Measurements from ENCODE around the gene CCDC127.

CCDC127 gene

GRCh38 chr5:158807-159447 lies 59.0 kb downstream of the CCDC127 start:
- no peak for DNase-seq (ENCODE audit: low read depth in 2 of 2)

GRCh38 chr5:157801-158200 lies 60.2 kb downstream of the CCDC127 start:
- no peak for DNase-seq (ENCODE audit: low read depth in 2 of 2)

- DNase-seq (ENCODE audit: low read depth in 2 of 2): no peak
These were observed 60.7 kb downstream of the CCDC127 start for GRCh38 chr5:157126-157715.

- DNase-seq (ENCODE audit: low read depth in 2 of 2): no peak
These were observed 61.4 kb downstream of the CCDC127 start for GRCh38 chr5:156411-157072.

- DNase-seq (ENCODE audit: low read depth in 2 of 2): no peak
These were observed 62.1 kb downstream of the CCDC127 start for GRCh38 chr5:155651-156410.

GRCh38 chr5:154826-155225 lies 63.1 kb downstream of the CCDC127 start:
- DNase-seq (ENCODE audit: low read depth in 2 of 2): no peak

GRCh38 chr5:154236-154635 lies 63.7 kb downstream of the CCDC127 start:
- no peak for DNase-seq (ENCODE audit: low read depth in 2 of 2)

- no peak for DNase-seq (ENCODE audit: low read depth in 2 of 2)
These were observed 64.7 kb downstream of the CCDC127 start for GRCh38 chr5:153256-153655.

- DNase-seq (ENCODE audit: low read depth in 2 of 2): no peak
These were observed 65.9 kb downstream of the CCDC127 start for GRCh38 chr5:152077-152476.

- DNase-seq (ENCODE audit: low read depth in 2 of 2): no peak
These were observed 67.2 kb downstream of the CCDC127 start for GRCh38 chr5:150746-151145.

- no peak for DNase-seq (ENCODE audit: low read depth in 2 of 2)
These were observed 68.0 kb downstream of the CCDC127 start for GRCh38 chr5:149745-150485.

- no peak for DNase-seq (ENCODE audit: low read depth in 2 of 2)
These were observed 70.2 kb downstream of the CCDC127 start for GRCh38 chr5:147751-148150.

Measured in stimulated activated CD4-positive, alpha-beta T cell treated with anti-CD3 and anti-CD28 coated beads, Interleukin-15, amount 100 ng/mL, for 48 hours (primary cell).